ENCODE measurements around the gene KRT14. TPM values are rescaled to one million over a fixed set of nuclear protein-coding genes. Genes with fewer than 3 reads are reported as not detected.
"Not testable (repeated sequence)": the region's sequence is repeated elsewhere in the genome, so short reads cannot be mapped to it uniquely, and the experiment has no call there.

The KRT14 gene
- total RNA-seq, 1 experiment from 2014 or later, result not detected

DNA sequence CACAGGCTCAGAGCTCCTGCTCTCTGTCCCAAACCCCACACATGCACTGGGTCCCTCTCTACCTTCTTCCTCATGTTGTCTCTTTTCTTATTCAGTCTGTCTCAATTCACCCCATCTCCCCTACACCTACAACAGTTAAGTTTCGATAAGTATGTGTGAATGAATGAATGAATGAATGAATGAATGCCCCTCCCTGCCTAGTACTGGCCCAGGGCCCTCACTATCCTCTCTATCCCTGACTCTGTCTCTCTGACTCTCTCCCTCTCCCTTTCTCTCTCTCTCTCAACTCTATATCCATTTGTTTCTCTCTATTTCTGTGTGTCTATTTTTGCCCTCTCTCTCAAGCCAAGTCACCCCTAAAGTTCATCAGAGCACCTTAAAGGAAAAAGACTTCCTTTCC is 8.2 kb downstream of the KRT14 start:
- Histone ChIP-seq H3K23me2 (ENCODE audit: insufficient read length, low read depth, low read length, poor library complexity, severe bottlenecking) (no peaks in the 10 kb centered on the region), H4K8ac (replicated peaks; ENCODE audit: insufficient read length, low read depth, low read length) (no peak overlapping the region), H3K14ac (ENCODE audit: insufficient read depth, low read length) (no peak overlapping the region), H2BK20ac (ENCODE audit: low read depth, low read length, poor library complexity, severe bottlenecking) (no peak overlapping the region), H4K91ac (ENCODE audit: insufficient read length, low read depth, low read length) (no peak overlapping the region), H3T11ph (ENCODE audit: low read length) (no peak overlapping the region), H2BK120ac (ENCODE audit: low read depth, low read length, poor library complexity, severe bottlenecking) (no peak overlapping the region), H3K4me1 (ENCODE audit: insufficient read depth, low read length) (no peaks in the 10 kb centered on the region; the same call in 1 of the 2 replicates), H3K27me3 (ENCODE audit: insufficient read depth, low read length) (no peaks in the 10 kb centered on the region), H3K18ac (ENCODE audit: insufficient read length, low read depth, low read length) (no peak overlapping the region), H2BK5ac (ENCODE audit: insufficient read length, low read length) (no peak overlapping the region), H4K5ac (ENCODE audit: insufficient read length, low read depth, low read length) (no peak overlapping the region), H3K9ac (ENCODE audit: extremely low read depth, insufficient read length, low read length) (no peak overlapping the region), H3K79me2 (ENCODE audit: insufficient read depth, low read length) (no peaks in the 10 kb centered on the region), H3K56ac (ENCODE audit: insufficient read length, low read depth, low read length) (no peak overlapping the region), H3K4ac (ENCODE audit: low read depth, low read length) (no peak overlapping the region), H3K23ac (ENCODE audit: insufficient read length, low read depth, low read length) (no peak overlapping the region), H2BK15ac (ENCODE audit: low read depth, low read length) (no peak overlapping the region), H2AK5ac (ENCODE audit: insufficient read length, low read length) (no peak overlapping the region), H3K4me2 (ENCODE audit: insufficient read depth, insufficient read length, low read length) (no peak overlapping the region), H2BK12ac (ENCODE audit: insufficient read length, low read depth, low read length) (no peak overlapping the region), H3K79me1 (ENCODE audit: insufficient read depth, low read depth, low read length, poor library complexity, severe bottlenecking) (no peaks in the 10 kb centered on the region), H4K20me1 (ENCODE audit: control insufficient read depth, insufficient read depth, insufficient read length) (no peaks in the 10 kb centered on the region), H3K27ac (ENCODE audit: insufficient read length, low read depth, low read length) (no peak overlapping the region), H2AFZ (ENCODE audit: low read length) (no peak overlapping the region), H3K9me3 (ENCODE audit: control insufficient read depth, low read depth, low read length) (no peaks in the 10 kb centered on the region)
- DNase-seq, result no peak
- Mint-ChIP-seq H3K9me3 (peaks cover 0 to 4% of the 10 kb centered on the region in 2 experiments; a peak in 1 of 5 replicates), H3K4me1 (peaks cover 9 to 13% of the 10 kb centered on the region in 2 experiments), H3K4me3 (no peak overlapping the region), H3K27ac (no peak overlapping the region), H3K36me3 (ENCODE audit: insufficient read depth in 1 of 3, low read depth in 3 of 3) (no peaks in the 10 kb centered on the region; a peak in 1 of 7 replicates), H3K27me3 (ENCODE audit: low read depth) (peaks cover 40% of the 10 kb centered on the region)
- TF ChIP-seq, protein P1, sequence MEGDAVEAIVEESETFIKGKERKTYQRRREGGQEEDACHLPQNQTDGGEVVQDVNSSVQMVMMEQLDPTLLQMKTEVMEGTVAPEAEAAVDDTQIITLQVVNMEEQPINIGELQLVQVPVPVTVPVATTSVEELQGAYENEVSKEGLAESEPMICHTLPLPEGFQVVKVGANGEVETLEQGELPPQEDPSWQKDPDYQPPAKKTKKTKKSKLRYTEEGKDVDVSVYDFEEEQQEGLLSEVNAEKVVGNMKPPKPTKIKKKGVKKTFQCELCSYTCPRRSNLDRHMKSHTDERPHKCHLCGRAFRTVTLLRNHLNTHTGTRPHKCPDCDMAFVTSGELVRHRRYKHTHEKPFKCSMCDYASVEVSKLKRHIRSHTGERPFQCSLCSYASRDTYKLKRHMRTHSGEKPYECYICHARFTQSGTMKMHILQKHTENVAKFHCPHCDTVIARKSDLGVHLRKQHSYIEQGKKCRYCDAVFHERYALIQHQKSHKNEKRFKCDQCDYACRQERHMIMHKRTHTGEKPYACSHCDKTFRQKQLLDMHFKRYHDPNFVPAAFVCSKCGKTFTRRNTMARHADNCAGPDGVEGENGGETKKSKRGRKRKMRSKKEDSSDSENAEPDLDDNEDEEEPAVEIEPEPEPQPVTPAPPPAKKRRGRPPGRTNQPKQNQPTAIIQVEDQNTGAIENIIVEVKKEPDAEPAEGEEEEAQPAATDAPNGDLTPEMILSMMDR (conservative IDR thresholded peaks at IDR 0.05), result no peak
- no CpG with 5 or more reads among the region's 1 CpG for WGBS (ENCODE audit: extremely low coverage, insufficient read length, low lambda C conversion rate)

GRCh38 chr17:41576740-41577139 is 10.0 kb downstream of the KRT14 start:
- H3K18ac ChIP-seq (ENCODE audit: insufficient read length, low read depth, low read length); H3K27ac Mint-ChIP-seq; H3K36me3 Mint-ChIP-seq (ENCODE audit: insufficient read depth in 1 of 3, low read depth in 3 of 3); H3K4me1 ChIP-seq (ENCODE audit: insufficient read depth, low read length); H2AFZ ChIP-seq (ENCODE audit: low read length); H2BK5ac ChIP-seq (ENCODE audit: insufficient read length, low read length); H2AK5ac ChIP-seq (ENCODE audit: insufficient read length, low read length); H4K5ac ChIP-seq (ENCODE audit: insufficient read length, low read depth, low read length); H2BK12ac ChIP-seq (ENCODE audit: insufficient read length, low read depth, low read length); H3K4me2 ChIP-seq (ENCODE audit: insufficient read depth, insufficient read length, low read length); H3K4me3 Mint-ChIP-seq; H2BK15ac ChIP-seq (ENCODE audit: low read depth, low read length); H3K23me2 ChIP-seq (ENCODE audit: insufficient read length, low read depth, low read length, poor library complexity, severe bottlenecking); H3T11ph ChIP-seq (ENCODE audit: low read length); H3K14ac ChIP-seq (ENCODE audit: insufficient read depth, low read length); H3K56ac ChIP-seq (ENCODE audit: insufficient read length, low read depth, low read length); H3K9ac ChIP-seq (ENCODE audit: extremely low read depth, insufficient read length, low read length); H3K23ac ChIP-seq (ENCODE audit: insufficient read length, low read depth, low read length); H3K79me1 ChIP-seq (ENCODE audit: insufficient read depth, low read depth, low read length, poor library complexity, severe bottlenecking); H3K4ac ChIP-seq (ENCODE audit: low read depth, low read length); H3K79me2 ChIP-seq (ENCODE audit: insufficient read depth, low read length); H3K27me3 ChIP-seq (ENCODE audit: insufficient read depth, low read length); H4K91ac ChIP-seq (ENCODE audit: insufficient read length, low read depth, low read length); H4K20me1 ChIP-seq (ENCODE audit: control insufficient read depth, insufficient read depth, insufficient read length); H3K27ac ChIP-seq (ENCODE audit: insufficient read length, low read depth, low read length); H2BK20ac ChIP-seq (ENCODE audit: low read depth, low read length, poor library complexity, severe bottlenecking); DNase-seq; H4K8ac ChIP-seq (replicated peaks; ENCODE audit: insufficient read length, low read depth, low read length); H3K9me3 Mint-ChIP-seq; H3K9me3 ChIP-seq (ENCODE audit: control insufficient read depth, low read depth, low read length); H2BK120ac ChIP-seq (ENCODE audit: low read depth, low read length, poor library complexity, severe bottlenecking): not testable (repeated sequence)
- no CpG with 5 or more reads among the region's 4 CpGs for WGBS (ENCODE audit: extremely low coverage, insufficient read length, low lambda C conversion rate)
- H3K27me3 Mint-ChIP-seq (ENCODE audit: low read depth), result peaks cover 47% of the 10 kb centered on the region
- H3K4me1 Mint-ChIP-seq, result peaks cover 9 to 11% of the 10 kb centered on the region in 2 experiments

All from H9 (cell line).